CD4-positive, alpha-beta T cell treated with Interleukin-17A for 4 hours (primary cell): ENCODE measurements around the gene C3AR1.
"Not testable (repeated sequence)": the region's sequence is repeated elsewhere in the genome, so short reads cannot be mapped to it uniquely, and the experiment has no call there.

Experiments used
- DNase-seq: peaks from one replicate; pipeline ENCODE4 v3.0.0-alpha.2; 2020; ENCODE audit warnings: mixed read lengths

The C3AR1 gene

DNA sequence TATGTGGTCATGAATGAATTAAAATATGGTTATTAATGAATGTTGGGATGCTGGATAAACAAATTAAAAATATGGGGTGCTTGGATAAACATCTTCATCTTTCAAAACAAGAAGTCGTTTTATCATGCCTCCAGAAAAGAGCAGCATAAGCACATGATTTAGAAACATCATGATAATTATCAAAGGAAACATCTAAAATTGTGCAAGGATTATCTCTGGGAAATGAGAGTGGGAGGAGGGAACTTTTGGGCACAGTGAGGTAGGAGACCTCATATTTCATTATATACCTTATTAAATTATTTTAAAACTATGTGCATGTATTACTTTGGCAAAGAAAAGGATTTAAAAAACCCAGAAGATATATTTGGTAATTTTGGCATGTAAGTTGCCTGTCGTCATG is 8.9 kb downstream of the C3AR1 start:
- DNase-seq = no peak

DNA sequence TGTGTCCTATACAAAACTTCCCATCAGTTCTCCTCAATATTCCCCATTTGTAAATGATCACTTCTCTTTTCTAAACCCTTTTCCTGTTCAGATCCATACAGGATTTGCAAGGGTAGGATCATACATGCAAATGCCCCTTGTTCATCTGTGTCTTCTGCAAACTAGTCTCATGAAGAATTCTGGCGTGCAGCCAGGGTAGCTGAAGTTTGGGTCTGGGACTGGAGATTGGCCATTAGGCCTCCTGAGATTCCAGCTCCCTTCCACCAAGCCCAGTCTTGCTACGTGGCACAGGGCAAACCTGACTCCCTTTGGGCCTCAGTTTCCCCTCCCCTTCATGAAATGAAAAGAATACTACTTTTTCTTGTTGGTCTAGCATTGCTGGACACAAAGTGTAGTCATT is 11.3 kb downstream of the C3AR1 start:
- DNase-seq = no peak

DNA sequence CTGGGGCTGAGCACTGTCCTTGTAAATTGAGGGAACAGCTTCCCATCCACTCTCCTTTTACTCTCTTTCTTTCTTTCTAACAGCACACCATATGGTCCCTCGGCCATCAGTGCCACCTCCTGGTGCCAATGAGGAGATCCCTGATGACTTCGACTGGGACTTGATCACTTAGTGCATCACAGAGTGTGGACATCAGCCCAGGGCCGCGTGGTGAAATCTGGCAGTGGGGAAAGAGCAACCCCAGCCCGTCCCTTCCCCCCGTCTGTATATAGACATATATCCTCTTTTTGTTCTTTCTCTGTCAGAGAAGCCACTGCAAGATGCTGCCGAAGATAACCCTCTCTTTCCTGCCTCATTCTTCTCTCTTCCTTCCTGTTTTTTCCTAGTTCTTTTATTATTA is 13.5 kb downstream of the C3AR1 start:
- DNase-seq = no peak

GRCh38 chr12:8050600-8051250 is 15.4 kb downstream of the C3AR1 start:
- no peak for DNase-seq

DNA sequence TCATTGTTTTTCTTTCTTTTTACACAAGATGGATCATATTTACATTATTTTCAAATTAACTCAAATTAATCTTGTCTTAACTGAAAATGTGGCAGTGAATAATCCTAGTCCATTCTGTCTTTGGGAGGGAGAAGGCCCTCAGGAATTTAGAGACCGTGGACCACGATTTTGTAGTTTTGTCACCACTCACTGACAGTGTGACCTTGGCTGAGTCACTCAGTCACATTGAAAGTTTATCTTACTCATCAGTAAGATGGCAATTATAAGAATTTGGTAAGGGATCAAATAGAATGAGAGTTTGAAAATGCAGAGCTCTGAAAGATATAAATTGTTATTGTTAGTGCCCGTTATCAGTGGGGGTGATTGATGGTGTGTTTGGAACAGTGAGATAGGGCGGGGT is 17.3 kb downstream of the C3AR1 start:
- DNase-seq = no peak

GRCh38 chr12:8047842-8048241 is 18.3 kb downstream of the C3AR1 start:
- DNase-seq = no peak

GRCh38 chr12:8045952-8046944 is 19.9 kb downstream of the C3AR1 start:
- peak; percentile 93 for DNase-seq

GRCh38 chr12:8040791-8041190 is 25.4 kb downstream of the C3AR1 start:
- no peak for DNase-seq

- peak; percentile 61 for DNase-seq
These were observed 27.5 kb downstream of the C3AR1 start for GRCh38 chr12:8038659-8039114.

GRCh38 chr12:8037947-8038346 is 28.2 kb downstream of the C3AR1 start:
- no peak for DNase-seq

DNA sequence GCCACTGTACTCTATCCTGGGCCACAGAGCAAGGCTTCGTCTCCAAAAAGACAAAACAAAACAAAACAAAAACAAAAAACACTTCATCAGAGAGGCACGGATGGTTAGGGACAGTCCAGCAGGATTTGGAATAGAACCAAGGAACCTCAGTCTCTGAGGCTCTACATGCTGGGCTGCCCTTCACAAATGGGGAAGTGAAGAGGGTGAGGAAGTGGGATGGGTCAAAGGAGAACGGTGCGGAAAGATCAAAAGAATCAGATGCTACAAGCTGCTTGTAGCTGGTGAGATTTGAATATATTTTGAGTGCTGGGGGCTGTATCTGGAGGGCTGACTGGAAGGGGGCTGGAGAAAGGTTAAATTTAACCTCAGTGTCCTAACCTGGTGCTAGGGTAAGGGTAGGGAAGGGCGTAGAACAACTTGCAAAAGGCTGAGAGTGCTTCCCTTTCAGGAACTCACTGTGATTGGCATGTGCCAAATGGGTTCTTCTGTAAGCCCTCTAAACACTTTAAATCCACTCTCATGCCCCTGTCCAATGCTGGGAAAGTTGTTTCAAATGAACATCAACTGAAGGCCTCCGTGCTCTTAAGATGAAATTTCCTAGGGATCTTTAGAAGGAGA is 29.0 kb downstream of the C3AR1 start:
- DNase-seq = peak; percentile 25

DNA sequence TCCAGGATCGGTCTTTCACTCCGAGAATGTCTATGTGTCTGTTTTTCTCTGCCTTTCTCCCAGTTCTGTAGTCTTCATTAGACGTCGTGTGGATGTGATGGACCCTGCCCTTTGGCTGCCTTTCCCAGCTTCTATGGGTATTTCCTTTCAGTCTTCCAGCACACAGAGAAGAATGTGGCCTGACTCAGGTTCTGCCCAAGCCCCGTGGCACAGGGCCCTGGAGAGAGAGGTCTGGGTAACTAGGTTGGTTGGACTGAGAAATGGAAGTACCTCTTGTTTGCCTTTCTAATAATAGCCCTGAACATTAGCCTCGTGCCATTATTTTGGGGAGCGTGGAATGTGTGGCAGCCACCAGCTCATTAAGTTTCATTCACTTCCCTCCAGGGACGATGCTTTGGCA is 29.8 kb downstream of the C3AR1 start:
- DNase-seq = no peak

DNA sequence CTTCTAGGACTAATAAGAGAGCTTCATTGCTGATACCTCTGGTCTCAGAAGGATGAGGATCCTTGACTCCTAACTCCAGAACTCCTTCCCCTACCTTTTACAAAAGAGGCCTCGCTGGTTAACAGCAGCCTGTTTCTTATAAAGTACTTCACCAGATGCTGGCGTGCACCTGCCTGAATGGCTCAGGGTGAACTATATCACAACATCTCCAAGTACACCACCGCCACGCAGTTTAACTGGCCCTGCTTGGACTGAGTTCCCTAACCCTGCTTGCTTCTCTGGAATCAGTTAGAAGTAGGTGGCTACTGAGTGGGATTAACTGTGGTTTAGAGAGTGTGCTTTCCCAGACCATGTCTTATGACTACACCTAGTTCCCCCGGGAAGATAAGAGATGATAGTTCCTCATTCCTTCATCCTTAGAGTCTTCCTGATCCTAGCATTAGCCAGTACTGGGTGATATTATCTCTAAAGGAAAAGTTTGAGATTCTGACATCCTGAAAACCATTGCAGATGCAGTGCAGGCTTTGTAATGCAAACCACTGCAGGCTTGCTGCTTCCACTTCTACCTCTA is 30.6 kb downstream of the C3AR1 start:
- DNase-seq = no peak

DNA sequence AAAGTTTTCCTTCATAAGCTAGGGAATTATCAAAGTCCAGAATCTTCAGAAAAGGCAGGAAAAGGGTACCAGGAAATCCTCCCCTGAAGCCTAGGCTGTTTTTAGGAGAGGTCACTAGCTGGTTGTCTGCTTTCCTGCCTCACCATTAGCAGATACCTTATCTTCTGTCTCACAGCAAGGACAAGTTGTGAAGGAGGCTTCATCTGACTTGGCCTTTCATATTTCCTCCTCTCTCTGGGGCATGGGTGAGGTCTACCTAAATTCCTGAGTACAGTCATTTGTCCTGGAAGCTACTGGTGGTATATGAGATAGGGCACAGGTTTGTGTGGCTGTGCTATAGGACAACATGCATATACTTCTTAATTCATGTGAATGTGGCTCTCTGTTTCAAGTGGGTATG is 31.4 kb downstream of the C3AR1 start:
- DNase-seq = no peak

DNA sequence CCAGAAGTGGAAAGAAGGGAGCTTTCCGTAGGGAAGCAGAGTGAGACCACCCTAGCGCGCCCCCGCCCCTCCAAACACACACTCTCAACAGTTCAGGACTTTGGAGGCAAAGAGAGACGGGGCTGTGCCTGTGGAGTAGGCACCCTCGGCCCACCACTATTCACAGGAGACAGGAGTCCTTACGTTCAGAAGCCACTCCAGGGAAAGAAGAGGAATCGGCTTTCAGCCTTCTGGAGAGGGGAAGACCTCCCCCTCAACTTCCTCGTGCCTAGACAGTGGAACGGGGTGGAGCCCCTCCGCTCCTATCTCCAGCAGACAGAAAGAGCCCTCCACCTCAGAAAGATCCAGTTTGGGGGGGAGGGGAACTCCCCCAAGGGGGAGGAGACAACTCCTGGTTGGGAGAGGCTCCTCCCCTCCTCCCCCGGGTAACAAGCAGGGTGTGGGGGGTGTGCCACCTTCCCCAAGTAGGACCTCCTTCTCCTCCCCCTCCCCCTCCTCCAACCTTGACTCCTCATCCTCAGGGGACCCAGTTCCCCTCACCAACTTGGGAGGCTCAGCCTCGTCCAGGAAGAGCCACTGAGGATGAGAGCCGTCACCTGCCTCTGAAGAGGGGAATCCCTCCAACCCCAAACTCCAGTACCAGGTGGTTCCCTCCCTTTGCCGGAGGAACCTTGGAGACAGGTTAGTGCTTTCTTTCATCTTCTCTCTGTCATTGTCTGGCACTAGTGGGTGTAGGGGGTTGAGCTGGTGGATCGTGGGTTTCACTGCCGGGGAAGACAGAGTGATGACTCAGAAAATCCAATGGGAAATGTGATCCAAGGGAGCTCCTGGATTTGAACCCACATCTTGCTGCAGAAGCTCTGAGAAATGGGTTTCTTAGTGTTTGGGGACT is 32.8 kb downstream of the C3AR1 start:
- DNase-seq = peak; percentile 69

DNA sequence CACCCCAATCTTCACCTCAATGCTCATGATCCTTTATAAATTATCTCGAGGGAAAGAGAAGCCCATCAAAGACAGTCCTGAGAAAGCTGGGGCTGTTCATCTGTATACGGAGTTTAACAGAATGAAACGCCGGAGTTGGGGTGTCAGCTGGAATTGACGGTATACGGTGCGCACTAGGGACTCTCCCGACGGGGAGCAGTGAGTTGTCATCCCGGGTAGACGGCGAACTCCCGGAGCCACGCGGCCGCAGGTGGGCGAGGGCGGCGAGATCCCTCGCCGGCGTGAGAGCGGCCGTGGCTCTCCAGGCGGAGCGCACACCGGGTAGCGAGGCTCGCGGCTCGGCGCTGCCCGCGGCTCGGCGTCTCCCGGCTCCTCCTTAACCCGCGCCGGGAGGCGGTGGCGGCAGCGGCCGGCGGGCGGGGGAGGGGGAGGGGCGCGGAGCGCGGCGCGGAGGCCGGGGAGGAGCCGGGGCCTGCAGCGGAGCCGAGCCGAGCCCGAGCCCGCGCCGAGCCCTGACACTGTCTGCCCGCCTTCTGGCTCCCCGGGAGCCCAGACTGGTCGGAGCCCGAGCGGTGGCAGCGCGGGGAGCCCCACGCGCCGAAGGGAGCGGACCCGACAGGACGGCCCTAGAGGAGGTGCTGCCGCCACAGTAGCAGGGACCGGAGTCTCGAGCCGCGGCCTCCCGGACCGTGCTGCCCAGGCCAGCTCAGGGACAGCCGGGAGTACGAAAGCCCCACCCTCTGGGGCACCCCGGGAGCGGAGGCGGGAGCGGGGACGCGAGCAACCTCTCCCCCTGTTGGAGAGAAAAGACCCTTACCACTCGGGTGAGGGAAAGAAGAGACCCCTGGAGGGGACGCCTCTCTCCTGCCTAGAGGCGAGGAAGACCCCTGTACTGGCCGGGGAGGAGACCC is 33.7 kb downstream of the C3AR1 start, which contains the start of gene FOXJ2:
Gene FOXJ2, plus strand, starts transcription at position 475 of the 911 bp plus-strand sequence. CDS start 7,117 bp downstream, outside the sequence.
- peak; percentile 91 for DNase-seq

DNA sequence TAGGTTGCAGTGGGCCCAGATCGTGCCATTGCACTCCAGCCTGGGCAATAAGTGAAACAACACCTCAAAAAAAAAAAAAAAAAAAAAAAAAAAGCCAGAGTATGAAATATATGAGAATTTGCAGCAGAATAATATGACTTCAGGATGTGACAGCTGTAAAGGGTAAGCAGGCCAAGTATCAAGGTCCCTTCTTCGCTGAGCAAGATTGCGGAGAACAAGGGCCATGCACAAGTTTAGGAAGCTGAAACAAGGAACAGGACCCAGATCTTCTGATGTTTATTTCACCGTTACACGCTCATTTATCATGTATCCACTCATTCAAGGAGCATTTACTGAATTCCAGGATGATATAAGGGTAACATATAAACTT is 34.3 kb downstream of the C3AR1 start:
- DNase-seq = no peak

DNA sequence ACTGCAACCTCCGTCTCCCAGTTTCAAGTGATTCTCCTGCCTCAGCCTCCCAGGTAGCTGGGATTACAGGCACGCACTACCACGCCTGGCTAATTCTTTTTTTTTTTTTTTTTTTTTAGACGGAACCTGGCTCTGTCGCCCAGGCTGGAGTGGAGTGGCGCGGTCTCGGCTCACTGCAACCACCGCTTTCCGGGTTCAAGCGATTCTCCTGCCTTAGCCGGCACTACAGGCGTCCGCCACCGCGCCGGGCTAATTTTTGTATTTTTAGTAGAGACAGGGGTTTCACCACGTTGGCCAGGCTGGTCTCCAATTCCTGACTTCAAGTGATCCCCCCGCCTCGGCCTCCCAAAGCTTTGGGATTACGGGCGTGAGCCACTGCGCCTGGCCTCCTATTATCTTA is 35.1 kb downstream of the C3AR1 start:
- DNase-seq = not testable (repeated sequence)

- no peak for DNase-seq
These were observed 36.0 kb downstream of the C3AR1 start for GRCh38 chr12:8030189-8030588.

- DNase-seq = no peak
These were observed 37.9 kb downstream of the C3AR1 start for GRCh38 chr12:8028267-8028666.

DNA sequence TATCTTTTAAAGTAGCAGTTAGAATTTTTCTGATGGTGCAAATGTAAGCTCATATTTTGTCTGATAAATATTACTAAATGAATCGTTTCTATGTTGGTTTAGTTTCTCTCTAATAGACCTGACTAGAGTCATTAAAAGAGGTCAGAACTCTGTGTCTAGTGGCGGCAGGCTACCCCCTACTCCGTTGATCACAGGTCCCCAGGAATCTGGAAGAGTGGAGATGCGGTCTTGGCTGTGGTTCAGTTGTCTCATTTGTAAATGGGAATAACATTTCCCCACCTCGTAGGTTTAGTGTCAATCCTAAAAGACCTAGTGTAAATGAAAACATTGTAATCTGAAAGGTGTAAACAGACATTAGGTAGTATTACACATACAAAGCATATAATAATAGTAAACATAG is 38.3 kb downstream of the C3AR1 start:
- no peak for DNase-seq
